Occipital lobe (tissue), 2 donors: ENCODE data around the gene BDNF. TPM values are rescaled to one million over a fixed set of nuclear protein-coding genes. Genes with fewer than 3 reads are reported as not detected.
"Not testable (repeated sequence)": the region's sequence is repeated elsewhere in the genome, so short reads cannot be mapped to it uniquely, and the experiment has no call there.

ENCODE experiments used
- DNase-seq: peaks from one replicate; lab custom pipeline; 2025; lab: John Stamatoyannopoulos, UW
- total RNA-seq: library from RNA; depleted of rRNA; stranded (reverse); fragments of >200 nt; gene quantifications from one replicate; pipeline ENCODE4 v1.2.3, GENCODE V29; 2014

The BDNF gene
- total RNA-seq: 0.78 TPM

DNA sequence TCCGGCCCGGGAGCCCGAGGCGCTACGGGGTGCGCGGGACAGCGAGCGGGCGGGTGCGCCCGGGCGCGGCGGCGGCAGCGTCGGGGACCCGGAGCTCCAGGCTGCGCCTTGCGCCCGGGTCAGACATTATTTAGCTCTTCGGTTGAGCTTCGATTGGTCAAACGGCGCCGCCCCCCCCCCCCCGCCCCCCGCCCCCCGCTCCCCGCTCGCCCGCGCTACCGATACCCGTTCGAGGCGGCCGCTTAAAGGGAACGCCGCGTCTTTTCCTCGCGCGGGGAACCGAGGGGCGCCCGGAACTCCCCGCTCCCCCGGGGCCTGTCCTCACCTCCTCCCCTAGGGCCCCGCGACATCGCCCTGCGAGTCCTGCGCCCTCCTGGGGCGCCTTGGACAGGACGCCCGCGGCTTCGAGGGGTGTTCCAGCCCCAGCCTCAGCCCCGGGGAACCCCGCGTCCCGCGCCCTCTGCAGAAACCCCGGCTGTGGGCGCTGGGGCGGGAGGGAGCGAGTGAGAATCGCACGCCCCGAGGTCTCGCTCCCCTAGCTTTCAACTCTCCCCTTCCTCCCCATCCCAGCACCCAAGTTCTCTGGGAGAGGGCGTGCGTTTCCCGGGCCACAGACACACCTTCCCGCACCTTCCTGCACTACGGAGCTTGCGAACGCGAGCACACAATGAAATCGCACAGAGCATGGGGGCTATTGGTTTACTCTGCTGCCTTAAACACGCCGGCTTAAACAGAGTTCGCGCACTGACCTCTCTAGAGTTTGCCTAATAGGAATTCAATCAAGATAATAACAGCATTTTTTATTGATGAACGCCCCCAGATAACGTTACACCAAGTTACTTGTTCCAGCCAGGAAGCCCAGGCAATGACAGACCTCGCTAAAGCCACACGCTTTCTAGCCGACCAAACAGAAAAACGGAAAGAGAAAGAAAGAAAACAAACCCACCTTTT is at the start of gene BDNF:
Gene BDNF (minus strand): TSS at position 105 of the 951 bp plus-strand sequence. CDS start 41,891 bp downstream, outside the sequence.
- DNase-seq: no peak

DNA sequence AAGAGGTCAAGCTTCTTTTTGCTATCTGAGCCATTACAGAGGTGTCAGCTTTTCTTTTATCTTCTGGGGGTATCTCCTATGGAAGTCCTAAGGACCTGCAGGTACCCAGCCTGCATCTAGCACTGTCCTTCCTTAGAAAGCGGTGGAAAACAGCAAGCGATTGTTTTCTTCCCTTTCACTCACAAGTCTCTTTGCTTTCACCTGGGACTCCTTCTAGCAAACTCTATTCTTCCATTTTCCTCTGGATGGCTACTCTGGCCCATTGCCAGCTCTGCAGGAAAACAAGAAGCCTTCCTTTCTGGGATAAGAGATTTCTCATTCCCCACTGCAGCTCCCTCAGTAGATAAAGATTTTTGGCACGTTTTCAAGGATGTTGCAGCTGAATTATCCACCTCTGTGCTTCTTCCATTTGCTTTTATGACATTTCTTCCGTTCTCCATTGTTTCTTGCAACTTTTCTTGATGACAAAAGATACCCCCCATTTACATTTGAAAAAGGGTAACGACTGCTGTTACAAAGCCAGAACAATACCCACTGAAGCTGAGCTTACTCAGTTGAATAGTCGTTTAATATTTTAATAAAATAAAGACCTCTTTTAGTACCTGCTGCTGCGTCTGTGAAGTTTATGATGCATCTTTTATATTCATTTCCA is 40.2 kb upstream of the BDNF start:
- no peak for DNase-seq

DNA sequence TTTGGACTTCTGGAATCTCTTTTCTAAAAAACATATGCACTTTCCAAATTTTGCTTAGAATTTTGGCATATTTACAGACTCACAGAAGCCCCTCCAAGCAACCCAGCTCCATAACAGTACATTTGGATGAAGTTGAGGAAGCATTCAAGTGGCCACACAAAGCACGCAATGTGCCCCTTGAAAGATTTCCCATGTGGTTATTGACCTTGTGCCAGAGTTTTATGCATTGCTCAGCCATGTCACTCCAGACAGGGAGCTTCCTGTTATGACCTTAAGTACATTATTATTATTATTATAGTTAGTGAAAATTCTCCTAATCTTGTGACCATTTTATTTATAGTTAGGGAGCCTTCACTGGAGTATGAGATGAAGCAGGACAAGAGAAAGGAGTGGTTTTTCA is 35.0 kb upstream of the BDNF start:
- DNase-seq: no peak

DNA sequence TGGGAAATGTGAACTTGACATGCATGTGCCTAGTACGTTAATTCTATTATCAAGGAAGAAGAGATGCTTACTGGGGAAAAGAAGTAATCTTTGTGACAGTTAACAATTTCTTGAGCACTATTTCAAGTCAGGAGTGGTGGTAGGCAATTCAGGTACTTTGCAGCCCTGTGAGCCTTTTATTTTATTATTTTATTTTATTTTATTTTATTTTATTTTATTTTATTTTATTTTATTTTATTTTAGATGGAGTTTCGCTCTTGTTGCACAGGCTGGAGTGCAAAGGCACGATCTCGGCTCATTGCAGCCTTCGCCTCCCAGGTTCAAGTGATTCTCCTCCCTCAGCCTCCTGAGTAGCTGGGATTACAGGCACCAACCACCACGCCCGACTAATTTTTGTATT is 31.5 kb upstream of the BDNF start:
- DNase-seq: not testable (repeated sequence)

DNA sequence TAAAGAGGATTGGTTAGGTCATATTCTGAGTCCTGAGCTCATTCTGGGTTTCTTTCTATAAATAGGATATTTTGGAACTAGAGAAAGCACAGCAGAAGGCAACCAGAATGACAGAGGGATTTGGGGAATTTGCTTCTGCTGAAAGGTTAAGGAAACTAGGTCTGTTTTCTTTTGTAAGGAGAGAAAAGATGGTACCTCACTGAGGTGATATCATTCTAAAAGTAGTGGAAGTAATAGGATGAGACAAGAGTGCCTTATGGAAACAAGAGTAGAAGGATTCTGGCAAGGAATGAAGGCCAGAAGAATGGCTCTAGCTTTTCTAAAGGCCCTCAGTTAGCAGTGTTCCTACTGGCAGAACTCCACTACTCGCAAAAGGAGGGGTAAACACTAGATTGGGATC is 26.7 kb upstream of the BDNF start:
- DNase-seq: no peak

DNA sequence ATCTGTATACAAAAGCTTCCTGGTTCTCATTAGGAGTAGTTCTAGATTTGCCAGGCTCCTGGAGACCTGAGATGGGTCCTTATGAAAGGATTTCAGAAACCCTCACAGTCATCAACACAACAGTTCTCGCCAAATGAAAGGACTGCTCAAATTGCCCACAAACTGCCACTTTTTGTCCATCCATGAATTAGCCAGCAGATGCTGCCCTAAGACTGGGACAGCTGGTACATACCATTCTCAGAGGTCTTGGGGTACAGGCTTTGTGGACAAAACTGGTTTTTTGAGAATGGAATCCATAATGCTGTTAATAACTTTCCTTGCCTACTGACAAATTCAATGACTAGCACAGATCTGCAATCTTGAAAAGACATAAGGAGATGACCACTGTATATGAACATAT is 23.4 kb upstream of the BDNF start:
- DNase-seq: no peak

DNA sequence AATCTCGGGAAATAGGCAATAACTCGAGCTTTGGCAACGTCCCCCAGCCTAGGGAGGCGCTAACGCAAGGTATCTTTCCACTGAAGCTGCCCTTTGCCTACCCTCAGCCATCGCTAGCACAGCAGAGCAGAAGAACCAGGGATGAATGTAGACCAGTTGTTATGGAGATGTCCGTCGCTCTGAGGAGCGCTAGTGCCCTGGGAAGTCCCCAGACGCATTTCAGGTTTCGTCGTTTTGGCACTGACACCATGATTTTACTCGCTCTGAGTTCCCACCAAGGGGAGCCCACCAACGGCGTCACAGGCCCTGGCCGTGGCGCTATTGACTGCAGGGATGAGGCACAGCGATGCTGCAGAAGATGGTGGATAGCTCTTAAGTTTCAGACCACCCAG is 22.7 kb upstream of the BDNF start:
- no peak for DNase-seq

DNA sequence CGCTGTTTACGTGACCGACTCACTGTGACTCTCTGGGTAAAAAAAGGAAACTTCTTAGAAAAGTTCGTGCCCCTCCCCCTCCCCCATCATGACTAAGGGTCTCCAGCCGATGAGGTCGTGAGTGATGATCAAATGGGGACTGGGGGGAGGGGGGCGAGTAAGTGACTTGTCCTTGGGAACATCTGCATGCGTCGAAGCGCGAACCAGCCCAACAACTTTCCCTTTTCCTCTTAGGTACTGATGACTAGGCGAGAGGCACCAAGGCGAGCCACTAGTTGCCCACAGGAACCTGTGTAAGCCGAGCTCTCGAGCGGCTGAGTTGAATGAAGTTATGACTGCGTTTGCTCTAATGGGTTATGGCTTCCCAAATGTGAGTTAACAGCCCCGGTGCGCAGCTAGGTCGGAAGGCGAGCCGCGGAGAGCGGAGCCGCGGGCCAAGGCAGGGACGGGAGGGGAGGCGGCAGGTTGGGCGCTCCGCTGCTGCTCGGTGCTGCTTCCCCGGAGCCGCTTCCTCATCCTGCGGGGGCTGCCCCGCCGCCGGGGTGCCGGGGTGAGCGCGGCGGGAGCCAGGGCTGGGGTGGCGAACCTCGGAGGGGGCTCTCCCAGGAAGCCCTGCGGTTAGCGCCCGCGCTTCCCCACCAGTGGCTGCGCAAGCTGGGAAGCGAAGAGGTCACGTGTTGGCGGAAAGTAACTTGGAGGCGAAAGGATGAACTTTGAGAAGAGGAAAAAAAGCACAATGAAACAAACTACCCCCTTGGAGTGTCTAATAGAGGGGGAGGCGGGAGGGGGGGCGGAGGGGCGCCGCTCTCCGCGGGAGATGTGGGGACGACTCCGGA is 22.1 kb upstream of the BDNF start:
- no peak for DNase-seq

DNA sequence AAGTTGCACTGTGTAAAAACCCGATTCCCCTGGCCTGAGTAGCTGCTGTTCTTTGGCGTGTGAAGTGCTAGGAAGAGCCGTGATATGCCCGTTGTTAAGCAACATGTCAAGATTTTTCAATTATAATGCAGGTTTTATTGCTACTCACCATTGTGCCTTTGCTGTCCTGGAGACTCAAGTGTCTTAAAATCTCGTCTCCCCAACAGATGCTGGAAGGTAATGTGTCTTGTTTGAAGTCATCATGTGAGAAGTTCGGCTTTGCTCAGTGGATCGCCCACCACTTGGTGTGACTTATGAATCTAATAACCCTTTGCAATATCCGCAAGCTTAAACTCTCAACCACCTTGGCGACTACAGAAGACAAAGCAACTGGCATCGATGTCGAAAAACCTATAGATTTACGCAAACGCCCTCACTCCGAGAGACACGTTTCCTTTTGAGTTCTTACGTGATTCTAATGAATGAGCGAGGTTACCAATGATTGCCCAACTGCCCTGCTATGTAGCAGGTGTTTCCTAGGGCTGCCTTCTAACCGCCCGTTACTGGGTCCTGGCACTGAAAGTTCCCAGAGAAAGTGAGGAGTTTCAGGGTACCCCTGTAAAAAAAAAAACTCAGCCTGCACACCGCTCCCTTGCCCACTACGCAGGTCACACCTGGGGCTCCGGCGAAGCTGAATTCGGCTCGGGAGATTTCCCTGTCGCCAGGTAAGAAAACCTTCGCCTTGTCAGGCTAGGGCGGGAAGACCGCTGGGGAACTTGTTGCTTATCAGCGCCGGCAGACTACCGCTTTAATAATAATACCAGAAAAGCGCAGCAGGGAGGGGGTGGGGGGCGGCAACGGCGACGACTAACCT is 21.2 kb upstream of the BDNF start:
- no peak for DNase-seq

DNA sequence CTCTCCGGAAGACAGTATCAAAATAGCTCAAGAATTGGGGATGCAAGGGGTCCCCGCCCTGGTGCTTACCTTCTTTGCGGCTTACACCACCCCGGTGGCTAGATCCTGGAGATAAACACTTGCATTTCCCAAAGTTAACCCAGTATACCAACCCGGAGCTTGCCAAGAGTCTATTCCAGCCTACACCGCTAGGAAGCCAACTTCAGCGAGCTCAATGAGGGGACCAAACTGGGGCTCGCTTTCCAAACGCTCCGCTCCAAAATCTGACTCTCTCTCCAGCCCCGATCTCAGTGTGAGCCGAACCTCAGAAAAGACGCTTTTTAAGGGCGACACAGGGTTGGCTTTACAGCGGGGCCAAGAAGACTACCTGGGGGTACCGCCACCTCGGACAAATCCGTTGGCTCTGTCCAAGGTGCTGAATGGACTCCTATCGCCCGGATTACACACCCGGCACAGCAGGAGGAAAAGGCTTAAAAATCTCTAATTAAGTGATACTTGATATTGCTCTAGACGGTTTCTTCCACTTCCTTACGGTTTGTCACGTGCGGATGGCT is 20.1 kb upstream of the BDNF start:
- DNase-seq: no peak

DNA sequence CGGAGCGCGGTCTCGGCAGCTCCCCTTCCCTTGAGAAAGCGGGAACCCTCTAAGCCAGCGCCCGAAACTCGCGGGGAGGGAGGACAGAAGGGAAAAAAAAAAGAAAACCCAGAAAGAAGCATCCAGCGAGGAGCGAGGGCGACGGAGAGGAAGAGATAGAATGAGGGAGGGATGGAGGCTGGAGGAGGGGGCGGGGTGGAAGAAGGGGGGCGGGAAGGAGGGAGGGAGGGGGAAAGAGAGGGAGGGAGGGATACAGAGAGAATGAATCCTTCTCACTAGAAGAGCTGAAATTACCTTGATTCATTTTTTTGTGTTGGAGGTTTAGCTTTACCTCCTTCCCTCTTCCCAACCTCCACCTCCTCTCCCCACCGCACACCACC is 19.3 kb upstream of the BDNF start:
- DNase-seq: no peak

DNA sequence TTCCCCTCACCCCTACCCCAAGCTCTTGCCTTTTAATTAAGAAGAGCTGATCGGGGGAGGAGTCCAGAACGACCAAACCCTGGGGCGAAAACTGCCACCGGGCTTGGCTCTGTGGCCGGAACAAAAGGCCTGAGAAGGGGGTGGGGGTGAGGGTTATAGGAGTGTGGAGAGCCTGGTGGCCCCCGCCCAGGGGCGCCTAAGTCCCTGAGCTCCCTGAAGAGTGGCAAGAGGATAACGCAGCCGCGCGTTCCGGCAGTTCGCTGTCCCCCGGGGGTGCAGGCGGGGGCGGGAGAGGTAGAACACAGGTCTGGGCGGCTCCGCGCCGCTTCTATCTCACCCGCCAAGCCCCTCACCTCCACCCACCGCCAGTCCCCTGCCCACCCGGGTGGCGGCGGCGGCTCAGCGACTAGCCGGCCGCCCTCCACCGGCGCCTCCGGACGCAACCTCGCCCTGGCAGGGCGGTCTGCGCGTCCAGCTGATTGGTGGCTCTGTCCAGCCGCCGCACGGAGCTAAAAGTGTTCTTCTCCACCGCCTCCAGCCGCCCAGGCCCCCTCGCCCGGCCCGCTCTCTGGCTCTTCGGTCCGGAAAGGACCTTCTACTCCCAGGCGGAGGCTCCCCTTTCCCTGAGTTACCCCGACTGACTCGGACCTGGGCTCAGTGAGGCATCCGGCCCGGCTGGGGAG is 18.7 kb upstream of the BDNF start:
- no peak for DNase-seq

DNA sequence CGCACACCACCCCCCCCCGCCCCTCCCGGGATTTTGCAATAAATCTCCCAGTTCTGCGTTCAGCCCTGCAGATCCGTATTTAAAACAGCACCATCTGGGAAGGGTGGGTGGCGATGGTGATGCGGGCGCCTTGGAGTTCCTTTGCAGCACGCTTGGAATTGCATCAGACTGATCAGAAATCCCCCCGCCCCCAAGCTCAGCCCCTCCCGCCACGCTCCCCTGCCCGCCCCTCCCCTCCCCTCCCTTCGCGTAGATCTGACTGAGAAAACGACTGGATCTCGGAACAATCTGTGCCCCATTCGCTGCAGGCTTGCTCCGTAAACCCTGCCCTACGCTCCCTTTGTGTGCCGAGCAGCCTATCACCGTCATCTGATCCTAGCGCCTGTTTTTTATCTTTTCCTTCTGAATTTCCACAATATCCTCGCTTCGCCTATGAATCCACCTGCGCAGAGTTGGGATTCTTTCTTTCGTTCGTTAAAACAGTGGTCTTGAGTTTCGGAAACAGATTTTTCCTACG is 18.1 kb upstream of the BDNF start:
- DNase-seq: peak; percentile 73

DNA sequence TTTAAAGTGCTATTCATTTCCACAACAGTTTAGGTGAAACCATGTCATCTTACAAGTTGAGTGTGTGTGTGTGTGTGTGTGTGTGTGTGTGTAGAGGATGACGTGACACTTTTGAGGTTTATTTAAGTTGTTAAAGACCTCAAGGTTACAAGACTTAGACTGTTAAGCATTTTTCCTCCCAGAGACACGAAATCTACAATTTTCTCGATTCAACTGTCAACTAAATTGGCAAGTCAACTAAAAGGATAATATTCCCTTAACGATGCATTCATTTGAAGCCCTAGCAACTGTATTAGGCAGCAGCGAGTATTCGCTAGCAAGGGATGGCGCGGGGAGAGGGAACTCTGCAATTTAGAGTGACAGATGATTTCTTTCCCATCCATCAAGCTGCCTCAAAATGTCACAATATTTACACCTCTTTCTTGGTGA is 17.6 kb upstream of the BDNF start:
- no peak for DNase-seq

DNA sequence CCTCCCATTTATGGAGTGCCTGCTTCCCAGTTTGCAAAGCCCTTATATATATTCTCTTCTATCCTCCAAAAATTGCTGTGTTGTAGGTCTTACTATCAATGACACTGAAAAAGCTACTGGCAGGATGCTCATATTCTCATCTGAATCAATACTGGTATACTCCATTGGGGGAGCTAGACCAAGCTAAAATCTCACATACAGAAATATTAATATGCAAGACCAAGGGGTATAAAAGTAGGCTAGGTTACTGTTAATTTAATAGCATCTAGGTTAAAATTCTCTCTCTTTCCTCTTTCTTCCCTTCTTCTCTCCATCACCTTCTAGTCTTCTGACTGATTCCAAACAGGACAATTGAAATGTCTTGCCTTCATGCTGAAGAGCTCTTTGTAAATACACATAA is 17.1 kb upstream of the BDNF start:
- DNase-seq: no peak

DNA sequence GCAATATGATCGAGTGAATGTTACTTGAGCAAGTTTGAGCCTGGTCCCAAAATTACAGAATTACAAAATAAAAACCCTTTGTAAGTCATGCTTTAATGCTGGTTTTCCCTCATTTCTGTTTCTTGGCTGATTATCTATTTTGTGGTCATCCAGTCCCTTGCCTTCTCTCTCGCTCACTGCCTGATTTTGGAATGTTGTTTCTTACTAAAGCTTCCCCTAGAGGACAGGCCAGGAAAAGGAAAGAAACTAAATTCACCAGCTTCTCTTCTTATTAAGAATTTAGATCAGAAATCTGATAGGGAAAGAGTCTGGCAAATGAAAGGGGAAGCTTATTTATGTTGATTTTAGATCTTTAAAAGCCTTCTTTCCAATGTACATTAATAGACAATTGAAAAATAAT is 16.6 kb upstream of the BDNF start:
- no peak for DNase-seq

DNA sequence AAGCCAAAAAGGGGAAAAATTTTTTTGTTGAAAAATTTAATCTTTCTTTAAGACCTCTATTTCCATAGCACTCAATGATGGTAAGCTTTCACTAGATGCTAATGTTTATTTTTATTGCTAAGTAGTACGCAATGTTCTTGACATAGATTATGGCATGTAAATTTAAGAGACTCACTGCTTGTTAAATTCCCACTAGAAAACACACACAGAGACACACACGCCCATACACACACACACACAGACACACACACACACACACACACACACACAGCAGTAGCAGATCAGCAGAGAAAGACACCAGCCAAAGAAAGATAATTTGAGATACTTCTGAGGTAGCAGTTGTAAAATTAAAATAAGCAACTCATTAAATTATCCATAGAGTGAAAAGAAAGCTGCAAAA is 16.0 kb upstream of the BDNF start:
- DNase-seq: no peak

DNA sequence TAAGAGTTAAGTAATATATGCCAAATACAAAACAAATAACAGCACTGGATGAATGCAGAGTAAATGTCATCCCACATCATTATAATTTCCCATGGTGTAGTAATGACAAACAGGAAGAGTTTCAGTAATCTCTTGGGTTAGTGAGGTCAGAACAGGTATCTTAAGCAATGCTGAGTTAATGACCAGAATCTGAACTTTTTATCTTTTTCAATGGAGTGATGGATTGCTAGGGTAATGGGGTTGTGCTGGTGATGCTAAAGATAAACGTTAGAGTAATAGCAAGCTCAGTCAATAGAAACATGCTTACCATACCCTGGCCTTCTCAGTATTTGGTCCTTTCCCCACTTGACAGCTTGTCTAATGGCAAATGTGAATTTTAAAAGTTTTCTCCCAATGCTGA is 11.5 kb upstream of the BDNF start:
- no peak for DNase-seq

DNA sequence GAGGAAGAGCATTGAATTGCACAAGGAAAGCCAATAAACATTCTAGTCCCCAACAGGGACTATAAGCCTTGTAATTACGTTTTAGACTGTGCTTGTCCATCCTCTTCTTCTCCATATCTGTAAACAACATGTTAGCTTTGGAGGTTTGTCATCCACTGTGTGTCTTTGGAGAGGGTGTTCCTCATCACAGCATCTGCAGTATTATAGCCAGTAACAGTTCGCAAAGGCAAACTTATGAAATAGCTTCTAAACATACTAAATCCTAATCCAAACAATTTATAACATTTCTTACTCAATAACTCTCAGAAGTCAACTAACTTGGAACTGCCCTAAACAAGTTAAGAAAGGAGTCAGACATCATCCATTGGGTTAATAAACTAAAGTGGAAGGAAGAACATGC is 10.3 kb upstream of the BDNF start:
- no peak for DNase-seq

DNA sequence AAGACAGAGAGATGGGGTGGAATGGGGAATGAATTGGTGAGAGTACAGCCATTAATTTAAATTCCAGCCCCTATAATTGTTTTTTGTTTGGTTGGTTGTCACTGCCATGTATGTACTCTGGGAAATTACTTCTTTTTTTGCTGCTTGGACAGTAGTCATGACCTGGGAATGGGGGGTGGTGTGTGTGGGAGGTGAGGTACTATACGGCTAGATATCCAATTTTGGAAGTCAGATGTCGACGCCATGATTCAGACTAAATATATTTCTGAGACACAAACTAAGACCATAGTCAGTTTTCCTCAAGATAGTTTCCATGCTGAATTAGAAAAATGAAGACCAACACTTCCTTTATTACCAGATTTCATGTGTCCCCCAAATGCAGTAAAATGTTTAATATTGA is 7.4 kb upstream of the BDNF start:
- DNase-seq: no peak
